GM12891 (cell line): ENCODE measurements around the gene L3MBTL3.

Experiments used
- DNase-seq: peaks from one replicate; pipeline ENCODE4 v3.0.0; 2011; ENCODE audit warnings: low spot score; ENCODE audit not compliant: insufficient read length
- FAIRE-seq: peaks from 2 replicates; lab custom pipeline; 2011; peaks lifted over from hg19 to GRCh38; lab: Jason Lieb, UNC
- PAX5 ChIP-seq: IDR thresholded peaks from 2 replicates; pipeline ENCODE4 v1.6.1; 2011; ENCODE audit warnings: low read length, moderate library complexity, mild to moderate bottlenecking; ENCODE audit not compliant: insufficient read depth, severe bottlenecking
- POLR2A ChIP-seq: IDR thresholded peaks from 2 replicates; pipeline ENCODE4 v1.6.1; 2011; ENCODE audit warnings: low read depth, low read length, control low read depth
- POLR2AphosphoS5 ChIP-seq: IDR thresholded peaks from 2 replicates; pipeline ENCODE4 v1.6.1; 2011; ENCODE audit warnings: low read depth, low read length, control low read depth
- POU2F2 ChIP-seq: IDR thresholded peaks from 2 replicates; pipeline ENCODE4 v1.6.1; 2011; ENCODE audit warnings: low read depth, mild to moderate bottlenecking, control low read depth, low read length, moderate library complexity
- SPI1 ChIP-seq: IDR thresholded peaks from 2 replicates; pipeline ENCODE4 v1.6.1; 2011; ENCODE audit warnings: low read depth, low read length, control low read depth
- TAF1 ChIP-seq: IDR thresholded peaks from 2 replicates; pipeline ENCODE4 v1.6.1; 2011; ENCODE audit warnings: low read depth, low read length, control low read depth

Gene L3MBTL3

DNA sequence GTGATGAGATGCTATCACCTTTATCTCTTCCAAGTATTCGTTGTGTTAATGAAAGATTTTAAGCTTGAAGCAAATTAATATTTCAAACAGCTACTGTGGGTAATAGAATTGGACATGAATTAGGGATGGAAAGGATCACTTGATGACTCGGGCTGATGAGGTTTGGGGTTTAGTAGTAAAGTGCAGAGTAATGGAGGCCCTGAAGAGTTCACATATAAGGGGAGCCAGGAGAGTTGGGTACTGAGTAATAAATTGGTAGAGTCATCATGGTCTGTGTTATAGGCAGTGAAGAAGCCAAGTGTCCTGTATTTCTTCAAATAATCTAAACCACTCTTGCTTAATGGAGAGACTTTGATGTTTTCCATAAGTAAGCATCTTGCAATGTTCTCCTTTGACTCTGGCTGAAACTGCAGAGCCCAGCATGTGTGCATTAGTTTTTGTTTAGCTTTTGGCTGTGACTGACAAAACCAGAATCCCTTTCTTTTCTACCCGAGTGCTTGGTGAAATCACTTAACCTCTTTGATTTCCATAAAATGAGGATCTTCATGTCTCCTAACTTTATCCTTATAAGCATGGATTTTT lies 57.6 kb downstream of the L3MBTL3 start:
- DNase-seq, result no peak
- no peak for FAIRE-seq
- TF ChIP-seq TAF1, result no peak
- TF ChIP-seq POLR2AphosphoS5, result no peak
- no peak for TF ChIP-seq SPI1
- no peak for TF ChIP-seq POLR2A
- no peak for TF ChIP-seq POU2F2
- TF ChIP-seq PAX5, result no peak

DNA sequence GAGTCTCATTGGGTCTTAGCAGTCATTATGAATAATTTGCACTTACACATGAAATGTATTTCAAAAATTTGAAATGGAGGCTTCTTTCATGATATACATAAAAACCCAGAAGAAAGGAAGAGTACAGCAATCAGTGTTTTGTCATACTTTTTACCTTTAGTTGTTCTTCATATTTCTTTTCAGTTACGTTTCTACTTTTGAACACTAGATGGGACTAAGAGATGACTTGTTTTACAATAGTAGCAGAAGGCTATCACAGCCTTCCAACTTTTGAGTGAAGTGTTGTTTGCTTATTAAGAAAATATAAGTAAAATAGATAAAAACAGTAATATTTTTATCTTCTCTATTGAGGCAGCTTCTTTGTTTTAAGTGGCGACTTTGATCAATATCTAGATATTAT lies 58.1 kb downstream of the L3MBTL3 start:
- FAIRE-seq (no peak), DNase-seq (no peak)
- TF ChIP-seq POLR2AphosphoS5 (no peak), PAX5 (no peak)

DNA sequence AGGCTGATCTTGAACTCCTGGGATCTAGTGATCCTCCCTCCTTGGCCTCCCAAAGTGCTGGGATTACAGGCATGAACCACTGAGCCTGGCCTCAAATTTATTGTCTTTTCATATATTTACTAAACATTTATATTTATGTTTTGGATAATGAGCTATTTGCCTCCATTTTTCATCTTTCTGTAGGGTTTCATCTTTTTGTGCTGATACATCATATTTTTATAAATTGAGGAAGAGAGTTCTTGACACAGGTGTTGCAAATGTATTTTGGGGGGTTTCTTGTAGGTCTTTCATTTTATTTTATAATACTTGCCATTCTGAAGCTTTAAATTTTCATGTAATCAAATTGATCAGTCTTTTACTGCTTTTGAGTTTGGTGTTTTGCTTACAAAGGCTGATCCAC lies 72.4 kb downstream of the L3MBTL3 start:
- no peak for TF ChIP-seq TAF1
- TF ChIP-seq POU2F2, result no peak
- no peak for TF ChIP-seq POLR2A
- TF ChIP-seq POLR2AphosphoS5, result no peak
- no peak for TF ChIP-seq PAX5
- FAIRE-seq, result no peak
- DNase-seq, result no peak

DNA sequence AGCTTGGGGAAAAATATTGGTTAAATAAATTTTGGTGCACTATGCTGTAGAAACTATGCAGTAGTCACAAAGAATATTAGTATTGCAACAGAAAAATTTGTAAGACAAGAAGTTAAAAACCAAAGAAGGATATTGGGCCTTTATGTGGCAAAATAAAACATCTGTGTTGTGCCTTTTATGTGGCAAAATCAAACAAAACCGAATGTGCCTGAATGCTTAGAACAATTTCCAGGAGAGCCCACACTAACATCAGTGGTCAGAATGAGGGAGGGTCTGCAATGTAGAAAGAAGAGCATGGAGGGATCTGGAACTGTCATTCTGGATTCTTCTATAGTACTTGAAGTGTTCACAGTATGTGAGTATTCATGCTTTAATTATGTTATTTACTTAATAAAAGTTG lies 75.2 kb downstream of the L3MBTL3 start:
- TF ChIP-seq PAX5, result no peak
- TF ChIP-seq POLR2AphosphoS5, result no peak
- TF ChIP-seq POU2F2, result no peak
- TF ChIP-seq SPI1, result no peak
- no peak for TF ChIP-seq TAF1
- TF ChIP-seq POLR2A, result no peak
- FAIRE-seq, result no peak
- DNase-seq, result no peak

DNA sequence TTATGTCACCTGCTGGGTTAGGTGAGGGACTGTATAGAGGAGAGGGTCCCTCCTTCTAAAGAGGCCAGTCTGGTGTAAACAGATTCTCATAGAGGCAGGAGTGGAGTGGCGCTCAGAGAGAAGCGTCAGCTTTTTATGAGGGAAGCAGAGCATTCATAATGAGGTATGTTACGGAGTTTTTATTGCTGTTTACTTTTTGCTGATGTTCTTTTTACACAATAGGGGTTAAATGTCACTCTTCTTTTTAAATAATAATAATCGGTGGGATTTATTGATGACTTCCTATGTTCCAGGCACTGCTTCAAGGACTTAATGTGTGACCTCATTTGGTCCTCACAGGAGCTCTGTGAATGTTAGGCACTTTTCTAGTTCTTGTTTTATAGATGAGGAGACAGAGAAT lies 79.9 kb downstream of the L3MBTL3 start:
- TF ChIP-seq PAX5 (no peak), SPI1 (no peak), POU2F2 (no peak), TAF1 (no peak), POLR2A (no peak), POLR2AphosphoS5 (no peak)
- FAIRE-seq, result no peak
- DNase-seq, result no peak

DNA sequence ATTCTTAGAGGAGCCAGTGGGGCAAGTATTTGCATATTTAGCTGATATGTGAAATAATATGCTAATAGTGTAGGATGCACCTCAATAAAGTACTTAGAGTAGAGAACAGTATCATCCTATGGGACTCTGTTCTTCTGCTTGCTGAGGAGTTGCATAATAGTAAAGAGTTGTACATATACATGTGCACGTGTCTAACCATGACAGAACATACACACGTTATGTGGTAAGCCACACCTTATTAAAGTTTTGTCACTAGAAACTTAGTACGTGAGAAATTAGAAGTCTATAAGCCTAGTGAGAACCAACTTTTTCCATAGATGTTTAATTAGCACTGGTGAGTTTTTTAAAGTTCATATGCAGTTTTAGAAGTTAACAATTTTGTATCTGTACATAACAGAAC lies 80.7 kb downstream of the L3MBTL3 start:
- TF ChIP-seq PAX5 (no peak), POLR2AphosphoS5 (no peak), POU2F2 (no peak), SPI1 (no peak), TAF1 (no peak), POLR2A (no peak)
- no peak for DNase-seq
- FAIRE-seq, result no peak

DNA sequence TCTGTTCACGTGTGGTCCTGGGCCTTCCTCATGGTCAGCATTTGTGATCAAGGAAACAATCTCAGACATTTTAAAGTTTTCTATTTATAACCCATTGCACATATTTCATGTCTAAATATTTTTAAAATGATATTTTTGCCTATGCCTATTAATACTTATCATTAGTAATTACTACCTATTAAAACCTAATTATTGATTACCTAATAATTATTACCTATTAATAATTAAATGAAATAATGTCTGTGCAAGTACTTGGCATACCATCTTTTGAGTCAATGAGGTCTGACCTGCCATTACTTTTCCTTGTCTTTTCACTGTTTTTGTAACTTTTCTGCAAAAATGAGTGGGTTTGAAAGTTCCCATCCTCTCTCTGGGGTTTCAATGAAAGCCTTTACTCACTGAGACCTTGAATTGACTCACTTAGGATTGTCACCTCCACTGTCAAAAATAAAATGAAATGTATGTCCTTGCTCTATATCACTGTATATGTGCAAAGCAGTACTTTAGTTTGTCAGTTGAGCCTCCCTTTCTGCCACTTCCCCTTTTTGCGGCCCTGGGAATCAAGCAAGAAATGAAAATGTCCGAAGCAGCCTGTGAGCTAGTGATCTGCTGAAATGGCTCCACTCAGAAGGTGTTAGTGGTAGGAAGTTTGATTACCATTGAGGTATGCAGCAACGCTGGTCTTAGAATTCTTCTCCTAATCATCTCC lies 87.8 kb downstream of the L3MBTL3 start:
- FAIRE-seq, result peak; percentile 70
- TF ChIP-seq POLR2AphosphoS5, result no peak
- TF ChIP-seq SPI1, result peak; percentile 99

DNA sequence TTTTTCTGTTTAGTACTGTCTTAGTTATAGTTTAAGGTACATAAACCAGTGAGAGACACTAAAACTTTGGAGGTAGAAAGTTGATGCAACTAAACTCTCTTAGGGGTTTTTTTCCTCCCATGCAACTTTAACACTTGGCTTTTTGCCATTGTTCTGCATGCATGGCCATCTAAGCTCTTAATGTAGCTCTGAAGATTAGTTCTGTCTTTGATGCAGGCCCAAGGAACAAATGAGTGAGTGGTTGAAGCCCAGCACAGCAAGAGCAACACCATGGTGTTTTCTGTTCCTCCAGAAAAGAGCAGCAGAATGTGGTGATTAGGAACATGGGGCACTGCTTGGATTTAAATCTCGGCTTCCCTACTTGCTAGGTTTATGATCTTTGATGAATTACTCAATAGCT lies 89.3 kb downstream of the L3MBTL3 start:
- TF ChIP-seq TAF1 (no peak), POU2F2 (no peak), SPI1 (no peak), PAX5 (no peak), POLR2AphosphoS5 (no peak), POLR2A (no peak)
- DNase-seq (no peak), FAIRE-seq (no peak)

More for the DNA sequence above, 87.8 kb downstream of the L3MBTL3 start:
- peak; percentile 7 for DNase-seq

DNA sequence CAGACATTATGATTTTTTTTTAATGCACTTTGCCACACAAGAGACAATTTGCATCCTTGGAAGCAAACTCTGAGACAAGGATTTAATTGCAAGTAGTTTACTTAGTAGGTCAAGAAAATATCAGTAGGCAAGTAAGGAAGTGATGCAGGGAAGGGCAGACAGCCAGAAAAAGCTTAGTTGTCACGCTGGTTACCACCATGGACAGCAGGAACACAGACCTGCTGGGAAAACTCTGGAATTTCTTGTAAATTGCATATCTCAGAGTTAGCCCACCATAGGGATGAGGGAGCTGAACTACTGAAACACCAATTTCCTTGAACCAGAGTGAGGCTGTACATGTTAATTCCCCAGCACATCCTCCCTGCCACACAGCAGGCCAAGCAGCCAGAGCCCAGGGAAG lies 92.7 kb downstream of the L3MBTL3 start:
- DNase-seq, result no peak
- FAIRE-seq, result no peak
- TF ChIP-seq POU2F2 (no peak), POLR2AphosphoS5 (no peak), POLR2A (no peak), SPI1 (no peak), TAF1 (no peak), PAX5 (no peak)

DNA sequence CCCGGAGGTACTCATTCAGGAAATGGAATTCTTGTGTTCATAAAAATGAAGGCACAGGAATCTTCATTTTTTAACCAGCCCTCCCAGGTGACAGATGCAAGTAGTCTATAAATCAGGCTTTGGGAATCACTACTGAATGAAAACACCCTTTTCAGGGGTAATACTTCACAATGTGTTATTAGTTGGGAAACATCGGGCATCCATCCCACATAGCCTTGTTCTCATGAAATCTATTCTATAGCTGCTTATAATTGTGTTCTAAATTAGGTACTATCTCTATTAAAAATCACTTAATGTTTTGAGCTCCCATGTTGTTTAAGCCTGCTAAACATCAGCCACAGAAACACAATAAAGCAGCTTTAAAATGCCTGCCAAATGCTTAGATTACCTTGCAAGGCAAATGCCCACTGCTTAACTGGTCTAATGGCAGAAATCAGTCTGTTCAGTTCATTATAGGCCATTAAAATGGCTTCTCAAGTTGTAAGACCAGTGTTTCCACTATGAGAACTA lies 94.9 kb downstream of the L3MBTL3 start:
- DNase-seq (no peak), FAIRE-seq (no peak)
- TF ChIP-seq POLR2A (no peak), TAF1 (no peak), POU2F2 (no peak), POLR2AphosphoS5 (no peak), PAX5 (no peak), SPI1 (no peak)

DNA sequence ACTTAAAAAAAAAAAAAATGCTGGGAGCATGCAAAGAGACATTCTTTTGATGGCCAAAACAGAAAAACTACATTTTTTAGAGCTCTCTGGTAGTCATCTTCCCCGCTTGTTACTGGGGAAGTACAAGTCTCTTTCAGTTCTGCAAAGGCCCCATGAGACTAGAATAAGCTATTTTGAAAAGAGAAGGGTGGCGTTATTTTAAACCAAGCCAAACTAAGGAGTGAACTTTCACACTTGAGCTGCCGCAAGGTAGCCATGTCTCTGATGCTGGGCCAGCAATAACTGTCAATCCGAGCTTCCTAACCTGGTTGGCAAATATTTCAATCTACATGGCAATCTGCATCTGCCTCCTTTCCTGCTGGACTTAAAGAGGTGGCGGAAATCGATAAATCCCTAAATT lies 96.7 kb downstream of the L3MBTL3 start:
- peak; percentile 92 for TF ChIP-seq SPI1
- no peak for TF ChIP-seq POU2F2
- DNase-seq, result no peak
- peak; percentile 88 for FAIRE-seq
